Osteoblast (primary cell): ENCODE measurements around the gene POP5. TPM values are rescaled to one million over a fixed set of nuclear protein-coding genes. Genes with fewer than 3 reads are reported as not detected.
"Not testable (repeated sequence)": the region's sequence is repeated elsewhere in the genome, so short reads cannot be mapped to it uniquely, and the experiment has no call there.

Experiments
- DNase-seq: peaks from one replicate; pipeline ENCODE4 v3.0.0; 2011; ENCODE audit warnings: low spot score, mixed read lengths; ENCODE audit not compliant: insufficient read length; ENCODE audit errors: missing footprints
- H2AFZ ChIP-seq: 2 replicates; pipeline ENCODE4 v1.6.0; 2011; ENCODE audit warnings: mild to moderate bottlenecking, low read length
- H3K27ac ChIP-seq: 2 replicates; pipeline ENCODE4 v1.5.1; 2011; ENCODE audit warnings: mild to moderate bottlenecking, low read depth, low read length, moderate library complexity
- H3K27me3 ChIP-seq: 2 replicates; pipeline ENCODE4 v1.6.0; 2012; ENCODE audit warnings: mild to moderate bottlenecking, control low read depth, inconsistent platforms, low read length, moderate library complexity; ENCODE audit not compliant: insufficient read depth
- H3K36me3 ChIP-seq: 2 replicates; pipeline ENCODE4 v1.5.1; 2011; ENCODE audit warnings: mild to moderate bottlenecking, low read length, control low read depth, moderate library complexity; ENCODE audit not compliant: insufficient read depth
- H3K4me1 ChIP-seq: 2 replicates; pipeline ENCODE4 v1.5.1; 2011; ENCODE audit warnings: mild to moderate bottlenecking, low read length, control low read depth, moderate library complexity; ENCODE audit not compliant: insufficient read depth
- H3K4me2 ChIP-seq: 2 replicates; pipeline ENCODE4 v1.6.0; 2011; ENCODE audit warnings: mild to moderate bottlenecking, low read length; ENCODE audit not compliant: insufficient read depth
- H3K4me3 ChIP-seq: fragments of 200-600 bp; sonication (generic); 3 replicates; pipeline ENCODE4 v1.5.1; 2012; ENCODE audit warnings: mild to moderate bottlenecking, low read length, inconsistent platforms; ENCODE audit not compliant: insufficient read depth
- H3K79me2 ChIP-seq: 2 replicates; pipeline ENCODE4 v1.6.0; 2012; ENCODE audit warnings: mild to moderate bottlenecking, low read length, control low read depth, inconsistent platforms; ENCODE audit not compliant: insufficient read depth
- H3K9me3 ChIP-seq: 2 replicates; pipeline ENCODE4 v1.5.1; 2011; ENCODE audit warnings: low read depth, low read length, control low read depth
- H4K20me1 ChIP-seq: 2 replicates; pipeline ENCODE4 v1.6.0; 2012; ENCODE audit warnings: mild to moderate bottlenecking, low read length, control low read depth; ENCODE audit not compliant: insufficient read depth
- CTCF ChIP-seq: IDR thresholded peaks from 2 replicates; pipeline ENCODE4 v1.5.1; 2011; ENCODE audit warnings: mild to moderate bottlenecking, low read depth, low read length, moderate library complexity; ENCODE audit errors: extremely low read depth
- total RNA-seq: library from RNA; depleted of rRNA; stranded (reverse); fragments of >200 nt; gene quantifications from 2 replicates; pipeline ENCODE4 v1.2.3, GENCODE V29; 2012

The POP5 gene
- total RNA-seq, 1 donor = 26.8 TPM

- Histone ChIP-seq H3K79me2 (no peaks in the 10 kb centered on the region), H3K4me2 (no peak overlapping the region), H3K27ac (no peak overlapping the region), H2AFZ (no peak overlapping the region), H3K27me3 (peaks cover 7% of the 10 kb centered on the region), H3K9me3 (no peaks in the 10 kb centered on the region), H3K4me3 (no peak overlapping the region), H4K20me1 (no peaks in the 10 kb centered on the region), H3K36me3 (no peaks in the 10 kb centered on the region), H3K4me1 (no peaks in the 10 kb centered on the region)
- no peak for DNase-seq
- TF ChIP-seq CTCF = no peak
These were observed 44.6 kb upstream of the POP5 start for GRCh38 chr12:120625557-120626419.

- Histone ChIP-seq H3K4me1 (no peaks in the 10 kb centered on the region), H3K9me3 (no peaks in the 10 kb centered on the region), H4K20me1 (no peaks in the 10 kb centered on the region), H2AFZ (no peak overlapping the region), H3K27me3 (peaks cover 20% of the 10 kb centered on the region), H3K79me2 (no peaks in the 10 kb centered on the region), H3K4me2 (no peak overlapping the region), H3K36me3 (no peaks in the 10 kb centered on the region), H3K27ac (no peak overlapping the region), H3K4me3 (no peak overlapping the region)
- DNase-seq = no peak
- no peak for TF ChIP-seq CTCF
These were observed 39.4 kb upstream of the POP5 start for GRCh38 chr12:120620624-120621023.

- Histone ChIP-seq H2AFZ (no peak overlapping the region), H3K9me3 (no peaks in the 10 kb centered on the region)
- TF ChIP-seq CTCF = no peak
These were observed 37.9 kb upstream of the POP5 start for GRCh38 chr12:120618954-120619615.

GRCh38 chr12:120617767-120618166, 36.6 kb upstream of the POP5 start:
- H3K9me3 ChIP-seq, H2AFZ ChIP-seq, H3K79me2 ChIP-seq, DNase-seq, H3K4me1 ChIP-seq, H3K4me3 ChIP-seq, H3K4me2 ChIP-seq, H4K20me1 ChIP-seq, H3K36me3 ChIP-seq, H3K27ac ChIP-seq: not testable (repeated sequence)
- H3K27me3 ChIP-seq = peaks cover 24% of the 10 kb centered on the region

More at GRCh38 chr12:120618954-120619615, 37.9 kb upstream of the POP5 start:
- H3K4me2 ChIP-seq = no peak overlapping the region
- no peaks in the 10 kb centered on the region for H3K79me2 ChIP-seq
- no peak for DNase-seq
- H3K36me3 ChIP-seq = no peaks in the 10 kb centered on the region
- no peak overlapping the region for H3K4me3 ChIP-seq
- H4K20me1 ChIP-seq = no peaks in the 10 kb centered on the region
- H3K27ac ChIP-seq = no peak overlapping the region
- H3K4me1 ChIP-seq = no peaks in the 10 kb centered on the region
- peaks cover 24% of the 10 kb centered on the region for H3K27me3 ChIP-seq

GRCh38 chr12:120617193-120617592, 36.0 kb upstream of the POP5 start:
- not testable (repeated sequence) for H4K20me1 ChIP-seq, H3K4me2 ChIP-seq, H3K36me3 ChIP-seq, H3K27ac ChIP-seq, H2AFZ ChIP-seq, H3K79me2 ChIP-seq, DNase-seq, H3K4me3 ChIP-seq, H3K4me1 ChIP-seq, H3K9me3 ChIP-seq
- H3K27me3 ChIP-seq = peaks cover 24% of the 10 kb centered on the region
